HCT116 (cell line): Measurements from ENCODE around the gene IFRD1. TPM values are rescaled to one million over a fixed set of nuclear protein-coding genes. Genes with fewer than 3 reads are reported as not detected.

Source experiments
- ATAC-seq: fragments of 200-7000 bp; cut with Tn5 transposase; 2 replicates; pipeline ENCODE4 v1.9.1; 2020; ENCODE audit warnings: mild to moderate bottlenecking, moderate library complexity
- BruUV-seq: library from RNA; stranded (reverse); fragments of 400-500 nt; replicated peaks from 2 replicates; lab custom pipeline; 2021; lab: Mats Ljungman, UMichigan
- CTCF ChIA-PET: fragments of 300-600 bp; sonication (Branson Sonifier 250); formaldehyde crosslinking; loops from one replicate; lab custom pipeline; 2021; ENCODE audit warnings: antibody characterized with exemption; lab: Charles Lee
- POLR2A ChIA-PET: fragments of 300-600, 350-600 bp; sonication (Branson Sonifier 250); formaldehyde crosslinking; loops from one replicate; lab custom pipeline; 2021; ENCODE audit warnings: antibody characterized with exemption; lab: Charles Lee
- RAD21 ChIA-PET, 2 experiments: fragments of 300-600 bp; sonication (Branson Sonifier 250); formaldehyde crosslinking; loops; one replicate each; lab custom pipeline; 2023; ENCODE audit warnings: low total read pairs in 2 of 2; ENCODE audit not compliant: uncharacterized antibody in 2 of 2, unreplicated experiment in 2 of 2, low non-redundant PET in 1 of 2; lab: Charles Lee
- DNase-seq: peaks from one replicate; pipeline ENCODE4 v3.0.0-alpha.2; 2010; ENCODE audit warnings: low read depth, low spot score
- H2AFZ ChIP-seq: fragments of 200-600 bp; shearing (Covaris generic), sonication (generic); 2 replicates; pipeline ENCODE4 v1.6.1; 2017; ENCODE audit warnings: low read depth, mixed run types, mixed read lengths, antibody characterized with exemption, low read length; ENCODE audit not compliant: poor library complexity, severe bottlenecking
- H3K27ac ChIP-seq: 2 replicates; pipeline ENCODE4 v1.5.1; 2012; ENCODE audit warnings: low read depth, low read length
- H3K27me3 ChIP-seq: fragments of 200-600 bp; sonication (generic); 2 replicates; pipeline ENCODE4 v1.6.1; 2016; ENCODE audit warnings: mixed run types, low read length, mixed read lengths; ENCODE audit not compliant: insufficient read depth
- H3K36me3 ChIP-seq, 2 experiments: fragments of 200-500 bp in 1 of 2; fragments of 200-600 bp in 1 of 2; sonication (Bioruptor generic) in 1 of 2; sonication (generic) in 1 of 2; 2 replicates each; pipeline versions ENCODE4 v1.5.1 to v1.6.1; 2014 to 2016; ENCODE audit warnings: low read length in 2 of 2, inconsistent platforms in 1 of 2, mixed read lengths in 1 of 2, mixed run types in 1 of 2; ENCODE audit not compliant: insufficient read depth in 2 of 2, control insufficient read depth in 1 of 2
- H3K4me1 ChIP-seq, 2 experiments: fragments of 200-600 bp in 1 of 2; sonication (generic) in 1 of 2; 2 replicates each; pipeline versions ENCODE4 v1.5.1 to v1.6.1; 2012 to 2017; ENCODE audit warnings: low read length in 2 of 2, inconsistent platforms in 1 of 2, mild to moderate bottlenecking in 1 of 2, mixed read lengths in 1 of 2, mixed run types in 1 of 2, moderate library complexity in 1 of 2; ENCODE audit not compliant: insufficient read depth in 2 of 2, control insufficient read depth in 1 of 2
- H3K4me2 ChIP-seq: fragments of 200-600 bp; sonication (generic); 2 replicates; pipeline ENCODE4 v1.6.1; 2017; ENCODE audit warnings: mixed run types, low read length, mixed read lengths
- H3K4me3 ChIP-seq, 2 experiments: fragments of 200-600 bp in 1 of 2; sonication (generic) in 1 of 2; replicated peaks in 1 of 2; 2 replicates each; pipeline ENCODE4 v1.5.1; 2011 to 2016; ENCODE audit warnings: low read length in 2 of 2, control low read depth in 1 of 2, low read depth in 1 of 2, mild to moderate bottlenecking in 1 of 2, mixed read lengths in 1 of 2, mixed run types in 1 of 2
- H3K79me2 ChIP-seq: fragments of 200-600 bp; sonication (generic); 2 replicates; pipeline ENCODE4 v1.6.1; 2017; ENCODE audit warnings: mild to moderate bottlenecking, mixed run types, low read length, moderate library complexity, mixed read lengths; ENCODE audit not compliant: insufficient read depth
- H3K9ac ChIP-seq: fragments of 200-600 bp; sonication (generic); 2 replicates; pipeline ENCODE4 v1.6.1; 2016; ENCODE audit warnings: low read length, mixed read lengths
- H3K9me2 ChIP-seq: fragments of 200-600 bp; sonication (generic), shearing (Covaris generic); 2 replicates; pipeline ENCODE4 v1.6.1; 2017; ENCODE audit warnings: mixed run types, mild to moderate bottlenecking, moderate library complexity; ENCODE audit not compliant: insufficient read depth
- H3K9me3 ChIP-seq, 2 experiments: fragments of 200-500 bp in 1 of 2; fragments of 200-600 bp in 1 of 2; sonication (Bioruptor generic) in 1 of 2; sonication (generic) in 1 of 2; 2 replicates each; pipeline ENCODE4 v1.6.1; 2014 to 2017; ENCODE audit warnings: low read length in 2 of 2, mixed read lengths in 2 of 2, inconsistent platforms in 1 of 2, low read depth in 1 of 2, mild to moderate bottlenecking in 1 of 2, mixed run types in 1 of 2, moderate library complexity in 1 of 2; ENCODE audit not compliant: control insufficient read depth in 1 of 2, insufficient read depth in 1 of 2
- H4K20me1 ChIP-seq: fragments of 200-600 bp; sonication (generic), shearing (Covaris generic); 2 replicates; pipeline ENCODE4 v1.6.1; 2017; ENCODE audit warnings: mixed run types, mild to moderate bottlenecking, moderate library complexity; ENCODE audit not compliant: insufficient read depth
- ATF3 ChIP-seq: IDR thresholded peaks from 2 replicates; pipeline ENCODE4 v1.6.1; 2012
- CBX3 ChIP-seq: IDR thresholded peaks from 2 replicates; pipeline ENCODE4 v1.6.1; 2012; ENCODE audit warnings: low read depth
- CEBPB ChIP-seq: IDR thresholded peaks from 2 replicates; pipeline ENCODE4 v1.6.1; 2012; ENCODE audit warnings: low read depth
- CTCF ChIP-seq, 3 experiments: fragments of 200-600 bp in 1 of 3; sonication (generic) in 1 of 3; IDR thresholded peaks in 2 of 3; conservative IDR thresholded peaks in 1 of 3; 2 replicates each; pipeline ENCODE4 v1.5.1; 2012 to 2017; ENCODE audit warnings: low read depth in 2 of 3, low read length in 2 of 3, antibody characterized with exemption in 1 of 3, borderline replicate concordance in 1 of 3, control low read depth in 1 of 3, mild to moderate bottlenecking in 1 of 3, mixed read lengths in 1 of 3, mixed run types in 1 of 3, moderate library complexity in 1 of 3; ENCODE audit not compliant: insufficient read depth in 1 of 3
- ELF1 ChIP-seq: IDR thresholded peaks from 2 replicates; pipeline ENCODE4 v1.6.1; 2012; ENCODE audit warnings: low read depth, borderline replicate concordance
- EZH2phosphoT487 ChIP-seq: fragments of 200-600 bp; IDR thresholded peaks from 2 replicates; pipeline ENCODE4 v1.6.1; 2018; ENCODE audit warnings: antibody characterized with exemption, borderline replicate concordance
- FOSL1 ChIP-seq: IDR thresholded peaks from 2 replicates; pipeline ENCODE4 v1.6.1; 2012; ENCODE audit warnings: low read depth
- JUND ChIP-seq: IDR thresholded peaks from 2 replicates; pipeline ENCODE4 v1.6.1; 2012
- MAX ChIP-seq: IDR thresholded peaks from 2 replicates; pipeline ENCODE4 v1.6.1; 2012
- SIN3A ChIP-seq: IDR thresholded peaks from 2 replicates; pipeline ENCODE4 v1.6.1; 2012; ENCODE audit warnings: low read depth
- SP1 ChIP-seq: IDR thresholded peaks from 2 replicates; pipeline ENCODE4 v1.6.1; 2012; ENCODE audit warnings: low read depth
- SRF ChIP-seq: IDR thresholded peaks from 2 replicates; pipeline ENCODE4 v1.6.1; 2012; ENCODE audit warnings: low read depth
- TCF7L2 ChIP-seq: IDR thresholded peaks from 2 replicates; pipeline ENCODE4 v1.7.0; 2011; ENCODE audit warnings: borderline replicate concordance, inconsistent platforms; ENCODE audit not compliant: insufficient read depth, insufficient read length; ENCODE audit errors: extremely low read depth
- YY1 ChIP-seq: IDR thresholded peaks from 2 replicates; pipeline ENCODE4 v1.6.1; 2011; ENCODE audit warnings: low read length, low read depth, moderate library complexity, mild to moderate bottlenecking; ENCODE audit not compliant: insufficient replicate concordance; ENCODE audit errors: extremely low read depth
- ZBTB33 ChIP-seq: IDR thresholded peaks from 2 replicates; pipeline ENCODE4 v1.6.1; 2011; ENCODE audit warnings: mild to moderate bottlenecking, low read length, moderate library complexity; ENCODE audit not compliant: insufficient replicate concordance; ENCODE audit errors: extremely low read depth
- ZFX ChIP-seq: fragments of 450-650 bp; IDR thresholded peaks from 2 replicates; pipeline ENCODE4 v1.6.1; 2017
- ZNF274 ChIP-seq: fragments of 200-500 bp; sonication (Bioruptor generic); IDR thresholded peaks from 2 replicates; pipeline ENCODE4 v1.6.1; 2014; ENCODE audit warnings: mild to moderate bottlenecking, low read depth, low read length, inconsistent platforms
- intact Hi-C: fragments of 100-400 bp; cut with micrococcal nuclease; formaldehyde crosslinking; loops from 2 replicates; pipeline ENCODE4 v1.10.0; 2022
- total RNA-seq: library from RNA; stranded (reverse); gene quantifications from one replicate; pipeline ENCODE4 v1.2.1, GENCODE V29; 2021; ENCODE audit not compliant: unreplicated experiment

IFRD1 gene
- total RNA-seq, 1 experiment from 2014 or later, result 43.6 TPM

- no peak for TF ChIP-seq ELF1
- no peak for TF ChIP-seq ZBTB33
- no peak for TF ChIP-seq ZFX
- TF ChIP-seq YY1, result no peak
- no peak for TF ChIP-seq CBX3
- no peak for TF ChIP-seq CEBPB
- no peak for TF ChIP-seq TCF7L2
- no peak for TF ChIP-seq SIN3A
- no peak for TF ChIP-seq EZH2phosphoT487
- TF ChIP-seq FOSL1, result no peak
- no peak for TF ChIP-seq ZNF274
- TF ChIP-seq SP1, result no peak
- TF ChIP-seq CTCF (IDR thresholded peaks at IDR 0.05 in 2 of 3, conservative IDR thresholded peaks at IDR 0.05 in 1 of 3; ENCODE audit: borderline replicate concordance in 1 of 3, insufficient read depth in 1 of 3, low read depth in 2 of 3, low read length in 2 of 3), result no peak
- TF ChIP-seq SRF, result no peak
- no peak for TF ChIP-seq JUND
- no peak for TF ChIP-seq ATF3
- TF ChIP-seq MAX, result no peak
- H3K27me3 ChIP-seq, result no peaks in the 10 kb centered on the region
- H3K4me2 ChIP-seq, result no peak overlapping the region
- ChIA-PET POLR2A (no interaction called here), CTCF (no interaction called here), RAD21 (no interaction called here)
- BruUV-seq, result no TSS peak
- no peaks in the 10 kb centered on the region; the same call in 1 of the 2 replicates for H3K9me2 ChIP-seq
- no peak overlapping the region for H3K27ac ChIP-seq
- DNase-seq (no peak), ATAC-seq (no peak)
- no peaks in the 10 kb centered on the region for H3K36me3 ChIP-seq
- no peak overlapping the region for H2AFZ ChIP-seq
- H3K4me1 ChIP-seq, result no peaks in the 10 kb centered on the region
- no peaks in the 10 kb centered on the region for H3K9me3 ChIP-seq
- H3K9ac ChIP-seq, result no peak overlapping the region
- no peaks in the 10 kb centered on the region for H3K79me2 ChIP-seq
- no peak overlapping the region for H3K4me3 ChIP-seq
- intact Hi-C loops, result no loop called here
- H4K20me1 ChIP-seq, result no peaks in the 10 kb centered on the region
These were observed 60.5 kb downstream of the IFRD1 start for GRCh38 chr7:112510743-112511110.
